GM13977 (cell line): ENCODE data around the gene HOXA6.

Experiments
- DNase-seq: peaks from one replicate; pipeline ENCODE4 v3.0.0; 2012; ENCODE audit warnings: low spot score
- in situ Hi-C: fragments of 300-500 bp; cut with MboI; formaldehyde crosslinking; loops from one replicate; pipeline ENCODE4 v1.12.0; 2022; ENCODE audit warnings: low sequenced_read_pairs, low pct_unique_long_range_greater_than_20kb, mixed read lengths, inconsistent platforms; ENCODE audit not compliant: unreplicated experiment
- TF ChIP-seq, protein P1 (sequence below): IDR thresholded peaks from 2 replicates; pipeline ENCODE4 v1.5.1; 2012; ENCODE audit warnings: mild to moderate bottlenecking, control low read depth; ENCODE audit not compliant: insufficient read depth; ENCODE audit errors: extremely low read depth, missing control alignments

The HOXA6 gene

DNA sequence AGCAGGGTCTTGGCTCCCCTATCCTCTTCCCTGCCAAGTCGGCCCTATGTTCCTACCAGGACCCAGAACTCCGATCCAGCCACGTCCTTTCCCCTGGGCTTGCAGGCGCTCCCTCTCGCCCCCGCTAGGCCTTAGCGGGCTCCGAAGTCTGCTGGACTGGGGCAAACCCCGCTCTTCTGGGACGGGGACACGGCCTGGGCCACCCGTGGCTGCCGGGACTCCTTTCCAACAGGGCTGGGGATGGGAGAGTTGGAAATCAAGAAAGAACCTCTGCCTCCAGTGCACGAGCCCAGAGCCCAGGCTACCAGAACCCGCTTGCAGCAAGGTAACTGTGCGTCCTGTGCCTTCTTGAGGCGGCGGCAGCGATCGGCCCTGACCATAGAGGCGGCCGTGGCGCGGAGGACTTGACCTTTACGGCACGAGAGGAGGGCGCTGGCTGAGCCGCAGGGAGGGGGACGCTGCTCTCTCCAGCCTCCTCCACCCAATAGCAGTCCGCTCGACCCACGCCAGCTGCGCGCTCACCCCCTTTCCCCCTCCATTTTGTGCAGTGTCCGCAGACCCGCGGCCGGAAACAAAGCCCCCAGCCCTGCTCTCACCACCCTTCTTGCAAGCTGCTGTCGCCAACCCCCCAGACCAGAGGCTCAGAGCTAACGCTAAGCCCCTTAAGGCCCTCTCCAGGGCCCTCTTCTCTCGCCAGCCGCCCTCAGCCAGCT lies 44.4 kb upstream of the HOXA6 start:
- in situ Hi-C loops, result no loop called here
- DNase-seq, result no peak
- TF ChIP-seq, protein P1, sequence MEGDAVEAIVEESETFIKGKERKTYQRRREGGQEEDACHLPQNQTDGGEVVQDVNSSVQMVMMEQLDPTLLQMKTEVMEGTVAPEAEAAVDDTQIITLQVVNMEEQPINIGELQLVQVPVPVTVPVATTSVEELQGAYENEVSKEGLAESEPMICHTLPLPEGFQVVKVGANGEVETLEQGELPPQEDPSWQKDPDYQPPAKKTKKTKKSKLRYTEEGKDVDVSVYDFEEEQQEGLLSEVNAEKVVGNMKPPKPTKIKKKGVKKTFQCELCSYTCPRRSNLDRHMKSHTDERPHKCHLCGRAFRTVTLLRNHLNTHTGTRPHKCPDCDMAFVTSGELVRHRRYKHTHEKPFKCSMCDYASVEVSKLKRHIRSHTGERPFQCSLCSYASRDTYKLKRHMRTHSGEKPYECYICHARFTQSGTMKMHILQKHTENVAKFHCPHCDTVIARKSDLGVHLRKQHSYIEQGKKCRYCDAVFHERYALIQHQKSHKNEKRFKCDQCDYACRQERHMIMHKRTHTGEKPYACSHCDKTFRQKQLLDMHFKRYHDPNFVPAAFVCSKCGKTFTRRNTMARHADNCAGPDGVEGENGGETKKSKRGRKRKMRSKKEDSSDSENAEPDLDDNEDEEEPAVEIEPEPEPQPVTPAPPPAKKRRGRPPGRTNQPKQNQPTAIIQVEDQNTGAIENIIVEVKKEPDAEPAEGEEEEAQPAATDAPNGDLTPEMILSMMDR, result no peak

DNA sequence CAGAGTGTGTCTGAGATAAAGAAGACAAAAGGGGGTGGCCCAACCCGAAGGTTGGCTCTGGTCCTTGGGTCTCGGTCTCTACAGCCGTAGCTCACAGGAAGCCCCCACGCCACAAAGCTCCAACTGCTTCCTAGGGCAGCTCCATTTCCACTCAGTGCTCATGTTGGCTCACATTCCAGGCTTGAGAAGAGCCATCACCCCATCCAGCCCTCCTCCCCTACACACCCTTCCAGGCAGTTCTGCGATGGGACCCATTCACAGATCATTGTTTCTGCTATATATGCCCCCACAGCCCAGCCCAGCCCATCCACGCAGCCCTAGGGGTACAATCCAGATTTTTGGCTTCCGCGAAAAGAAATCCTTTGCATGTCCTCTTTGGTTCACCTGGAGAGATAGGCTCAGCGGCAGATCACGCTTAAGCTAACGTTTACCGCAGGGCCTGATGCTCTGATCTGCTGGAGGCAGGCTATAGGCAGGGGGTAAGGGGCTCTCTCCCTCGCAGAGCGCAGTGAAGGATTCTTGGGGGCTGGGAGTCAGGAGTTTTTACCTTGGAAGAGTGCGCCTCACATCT lies 43.7 kb upstream of the HOXA6 start:
- TF ChIP-seq, protein P1, result no peak
- in situ Hi-C loops, result no loop called here
- DNase-seq, result no peak

DNA sequence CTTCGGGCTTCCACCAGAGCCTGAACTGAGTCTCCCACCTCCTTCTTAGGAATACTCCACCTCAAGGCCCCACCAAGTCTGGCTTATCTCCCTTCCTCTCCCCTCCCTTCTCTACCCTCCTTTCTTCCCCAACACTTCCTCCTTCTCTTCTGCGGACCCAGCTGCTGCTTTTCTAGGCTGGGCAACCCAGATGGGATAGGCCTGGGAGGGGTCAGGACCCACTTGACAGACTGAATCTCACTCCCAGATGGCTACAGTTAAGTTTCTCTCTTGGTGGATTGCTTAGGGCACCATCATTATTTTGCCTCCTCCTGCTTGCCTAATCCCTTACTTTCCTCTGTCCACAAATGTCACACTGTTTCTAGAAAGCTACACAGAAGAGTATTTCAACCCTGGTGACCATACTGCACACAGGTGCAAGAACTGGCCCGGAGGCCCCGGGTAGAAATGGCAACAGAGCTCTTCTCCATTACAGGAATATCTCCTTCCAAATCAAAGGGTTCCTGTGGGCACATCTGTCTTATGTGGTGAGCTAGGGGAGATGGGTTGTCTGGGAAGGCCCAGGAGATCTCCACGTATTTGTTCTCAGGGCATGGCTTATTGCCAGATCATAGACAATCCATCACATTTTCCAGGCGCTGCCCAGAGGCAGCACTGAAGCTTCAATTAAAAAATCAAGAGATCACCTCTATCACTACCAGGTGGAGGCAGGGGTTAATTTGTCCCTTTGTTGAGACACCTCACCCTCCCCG lies 42.6 kb upstream of the HOXA6 start:
- TF ChIP-seq, protein P1, result no peak
- in situ Hi-C loops, result no loop called here
- no peak for DNase-seq

DNA sequence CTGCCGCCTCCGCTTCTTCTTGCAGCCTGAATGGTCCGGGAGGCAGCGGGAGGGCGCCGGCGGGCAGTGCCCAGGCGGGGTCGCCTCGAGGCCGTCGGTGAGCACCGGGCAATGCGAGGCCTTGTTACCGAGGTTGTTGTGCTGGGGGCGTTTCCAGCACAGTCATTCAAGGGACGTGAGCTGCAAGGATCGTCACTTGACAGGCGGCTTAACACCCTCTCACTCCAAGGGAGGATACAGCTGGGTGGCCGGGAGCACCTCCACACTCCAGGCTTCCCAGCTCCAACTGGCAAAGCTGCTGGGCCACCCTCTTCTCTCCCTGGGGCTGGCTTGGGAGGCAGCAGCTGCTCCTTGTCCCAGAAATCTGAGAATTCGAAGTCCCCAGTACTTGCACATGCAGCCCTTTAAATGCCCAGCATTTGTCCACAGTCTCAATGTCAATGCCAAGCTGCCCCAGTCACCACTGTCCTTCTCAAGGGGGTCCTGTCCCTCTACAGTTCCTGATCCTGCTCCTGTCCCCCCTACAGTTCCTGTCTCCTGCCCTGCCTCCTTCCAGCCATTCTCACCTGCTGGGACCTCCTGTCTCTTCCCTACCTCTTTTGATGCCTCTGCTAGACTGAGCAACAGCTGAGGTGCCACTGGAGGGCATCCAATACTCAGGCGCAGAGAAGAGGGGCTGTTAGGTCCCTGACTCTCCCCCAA lies 41.9 kb upstream of the HOXA6 start:
- TF ChIP-seq, protein P1, result no peak
- in situ Hi-C loops, result no loop called here
- no peak for DNase-seq

DNA sequence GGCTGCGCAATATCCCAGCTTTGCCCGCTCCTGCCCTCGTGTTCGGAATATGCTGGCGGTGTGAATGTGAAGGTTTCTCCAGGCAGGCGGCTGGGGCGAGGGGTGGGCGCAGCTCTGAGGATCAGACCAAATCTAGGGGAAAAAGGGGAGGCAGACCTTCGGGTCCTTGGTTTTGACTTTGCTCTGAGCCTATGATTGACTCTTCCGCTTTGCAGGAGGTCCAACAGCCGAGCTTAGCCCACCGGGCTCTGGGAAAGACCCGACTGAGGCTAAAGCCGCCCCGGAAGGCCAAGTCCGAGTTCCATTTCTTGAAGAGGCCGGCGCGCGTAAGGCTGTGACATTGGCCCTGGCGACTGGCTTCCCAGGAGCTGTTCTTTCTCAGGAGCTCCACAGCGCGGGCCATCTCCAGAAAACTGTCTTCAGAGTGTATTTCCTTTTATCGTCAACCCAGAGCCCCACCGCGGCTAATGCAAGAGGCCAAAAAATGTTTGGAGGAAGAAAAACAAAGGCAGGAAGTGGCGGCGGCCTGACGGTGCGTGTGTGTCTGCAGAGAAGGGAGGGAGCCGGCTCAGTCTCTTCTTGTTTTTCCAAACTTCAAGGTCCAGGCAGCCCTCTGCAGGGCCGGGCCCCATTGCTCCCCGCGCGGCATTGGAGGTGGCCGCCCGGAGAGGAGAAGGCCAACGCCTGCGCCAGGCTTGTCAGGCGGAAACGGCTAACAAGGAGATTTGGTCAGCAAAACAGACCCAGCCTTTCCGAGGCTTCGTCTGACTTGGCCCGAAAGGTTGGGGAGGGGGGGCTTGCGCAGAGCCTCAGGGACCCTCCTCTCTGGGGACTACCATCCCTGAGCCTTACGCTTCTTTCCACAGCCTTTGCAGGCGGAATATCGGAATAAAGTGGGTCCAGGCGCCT lies 41.1 kb upstream of the HOXA6 start:
- TF ChIP-seq, protein P1, result no peak
- DNase-seq, result no peak
- in situ Hi-C loops, result no loop called here
